ENCODE data around the gene SLK.
A peak's percentile ranks its signal among the peaks of the same experiment; 100 is the strongest.

Gene SLK

DNA sequence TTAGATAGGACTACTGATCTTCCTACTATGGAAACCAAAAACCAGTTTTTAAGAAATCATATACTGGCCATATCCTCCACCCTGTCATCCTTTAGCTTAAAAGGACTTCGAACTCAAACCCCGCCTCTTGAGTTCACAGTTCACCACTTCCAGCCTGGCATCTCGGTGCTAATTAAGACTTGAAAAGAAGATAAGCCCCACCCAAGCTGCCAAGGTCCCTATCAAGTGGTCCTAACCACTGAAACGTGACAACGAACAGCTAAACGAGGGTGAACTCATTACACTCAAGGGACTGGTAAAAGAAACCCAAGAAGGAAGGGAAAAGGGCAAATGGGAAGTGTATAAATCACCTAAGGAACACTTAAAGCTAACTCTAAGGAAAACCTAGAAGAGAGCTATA is 102.7 kb downstream of the SLK start:
- no peak for DNase-seq (ENCODE audit: low read depth)
- H3K4me3 ChIP-seq (ENCODE audit: low read length), result no peak overlapping the region
- TF ChIP-seq, protein P1, sequence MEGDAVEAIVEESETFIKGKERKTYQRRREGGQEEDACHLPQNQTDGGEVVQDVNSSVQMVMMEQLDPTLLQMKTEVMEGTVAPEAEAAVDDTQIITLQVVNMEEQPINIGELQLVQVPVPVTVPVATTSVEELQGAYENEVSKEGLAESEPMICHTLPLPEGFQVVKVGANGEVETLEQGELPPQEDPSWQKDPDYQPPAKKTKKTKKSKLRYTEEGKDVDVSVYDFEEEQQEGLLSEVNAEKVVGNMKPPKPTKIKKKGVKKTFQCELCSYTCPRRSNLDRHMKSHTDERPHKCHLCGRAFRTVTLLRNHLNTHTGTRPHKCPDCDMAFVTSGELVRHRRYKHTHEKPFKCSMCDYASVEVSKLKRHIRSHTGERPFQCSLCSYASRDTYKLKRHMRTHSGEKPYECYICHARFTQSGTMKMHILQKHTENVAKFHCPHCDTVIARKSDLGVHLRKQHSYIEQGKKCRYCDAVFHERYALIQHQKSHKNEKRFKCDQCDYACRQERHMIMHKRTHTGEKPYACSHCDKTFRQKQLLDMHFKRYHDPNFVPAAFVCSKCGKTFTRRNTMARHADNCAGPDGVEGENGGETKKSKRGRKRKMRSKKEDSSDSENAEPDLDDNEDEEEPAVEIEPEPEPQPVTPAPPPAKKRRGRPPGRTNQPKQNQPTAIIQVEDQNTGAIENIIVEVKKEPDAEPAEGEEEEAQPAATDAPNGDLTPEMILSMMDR (conservative IDR thresholded peaks at IDR 0.05; ENCODE audit: low read depth, low read length), result no peak

DNA sequence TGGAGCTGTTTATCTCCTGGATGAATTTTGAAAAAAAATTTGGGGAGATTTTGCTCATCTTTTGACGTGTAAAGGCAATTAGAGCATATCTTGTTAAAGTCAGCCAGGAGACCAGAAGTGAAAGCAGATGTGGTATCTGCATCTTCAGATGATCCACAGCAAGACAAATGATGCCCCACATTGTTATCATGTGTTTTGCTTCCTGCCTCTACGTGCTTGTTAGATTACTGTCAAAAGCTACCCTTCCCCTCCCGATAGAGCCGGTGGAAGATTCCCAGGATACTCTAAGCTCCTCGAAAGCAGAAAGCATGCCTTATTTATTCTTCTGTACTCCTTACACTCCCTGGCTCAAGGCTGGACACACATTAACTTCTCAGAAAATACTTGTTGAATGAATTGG is 105.8 kb downstream of the SLK start:
- DNase-seq (ENCODE audit: low read depth), result no peak
- no peak overlapping the region for H3K4me3 ChIP-seq (ENCODE audit: low read length)
- TF ChIP-seq, protein P1 (conservative IDR thresholded peaks at IDR 0.05; ENCODE audit: low read depth, low read length), result no peak

DNA sequence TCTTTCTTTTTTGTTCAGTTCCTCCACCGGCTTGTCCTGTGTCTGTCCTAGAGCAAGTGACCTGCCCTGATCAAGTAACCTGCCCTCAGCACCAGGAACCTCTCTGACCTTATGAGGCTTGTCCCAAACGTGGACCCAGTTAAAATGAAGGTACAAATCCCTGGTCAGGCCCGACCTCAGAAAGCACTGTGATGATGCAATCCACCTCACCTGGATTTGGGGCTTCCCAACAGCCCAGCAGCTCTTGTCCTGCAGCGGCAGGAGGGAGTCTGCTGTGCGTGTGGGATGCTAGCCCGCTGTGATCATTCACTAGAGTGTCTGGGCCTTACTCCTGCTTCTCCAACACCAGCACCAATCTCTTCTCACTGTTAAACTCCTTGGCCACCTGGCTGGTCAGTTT is 107.6 kb downstream of the SLK start:
- H3K4me3 ChIP-seq (ENCODE audit: low read length), result no peak overlapping the region
- TF ChIP-seq, protein P1 (conservative IDR thresholded peaks at IDR 0.05; ENCODE audit: low read depth, low read length), result no peak
- DNase-seq (ENCODE audit: low read depth), result no peak

DNA sequence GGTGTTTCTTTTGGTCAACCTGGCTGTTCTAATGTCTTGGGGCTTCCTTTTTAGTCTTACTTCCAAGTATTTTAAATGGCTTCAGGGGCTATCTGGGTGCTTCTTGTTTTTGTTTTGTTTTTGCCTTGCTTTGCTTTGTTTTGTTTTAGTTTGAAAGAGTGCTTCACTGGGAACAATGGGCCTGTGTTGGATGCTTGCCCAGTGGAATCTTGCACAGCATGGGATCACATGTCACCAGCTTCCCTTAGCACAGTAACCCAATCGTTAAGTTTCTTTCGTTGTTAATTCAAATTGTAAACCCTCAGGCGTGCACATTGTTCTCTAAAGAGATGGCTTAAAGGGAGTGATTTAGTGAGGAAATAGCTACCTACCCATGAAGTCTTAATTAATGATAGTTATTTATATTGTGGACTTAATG is 109.8 kb downstream of the SLK start:
- H3K4me3 ChIP-seq (ENCODE audit: low read length), result no peak overlapping the region
- TF ChIP-seq, protein P1 (conservative IDR thresholded peaks at IDR 0.05; ENCODE audit: low read depth, low read length), result no peak
- DNase-seq (ENCODE audit: low read depth), result peak; percentile 47

DNA sequence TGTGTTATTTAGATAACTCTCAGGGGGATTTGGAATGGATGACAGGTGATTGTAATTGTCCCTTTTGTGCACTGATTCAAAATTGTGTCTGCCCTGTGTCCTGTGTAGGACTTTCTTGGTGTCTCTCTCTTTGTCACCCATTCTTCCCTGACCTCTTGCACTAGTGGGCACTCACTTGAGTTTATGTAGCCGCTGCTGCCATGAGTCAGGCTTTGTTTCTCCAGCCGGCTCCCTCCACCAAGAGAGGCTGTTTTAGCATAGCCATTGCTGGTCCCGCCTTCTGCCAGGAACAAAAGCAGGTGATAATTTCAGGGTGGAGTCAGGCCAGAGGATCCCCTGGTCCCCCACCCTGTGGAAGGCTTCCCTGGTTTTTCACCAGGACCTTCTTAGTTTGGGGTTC is 110.3 kb downstream of the SLK start:
- DNase-seq (ENCODE audit: low read depth), result no peak
- no peak overlapping the region for H3K4me3 ChIP-seq (ENCODE audit: low read length)
- TF ChIP-seq, protein P1 (conservative IDR thresholded peaks at IDR 0.05; ENCODE audit: low read depth, low read length), result no peak

DNA sequence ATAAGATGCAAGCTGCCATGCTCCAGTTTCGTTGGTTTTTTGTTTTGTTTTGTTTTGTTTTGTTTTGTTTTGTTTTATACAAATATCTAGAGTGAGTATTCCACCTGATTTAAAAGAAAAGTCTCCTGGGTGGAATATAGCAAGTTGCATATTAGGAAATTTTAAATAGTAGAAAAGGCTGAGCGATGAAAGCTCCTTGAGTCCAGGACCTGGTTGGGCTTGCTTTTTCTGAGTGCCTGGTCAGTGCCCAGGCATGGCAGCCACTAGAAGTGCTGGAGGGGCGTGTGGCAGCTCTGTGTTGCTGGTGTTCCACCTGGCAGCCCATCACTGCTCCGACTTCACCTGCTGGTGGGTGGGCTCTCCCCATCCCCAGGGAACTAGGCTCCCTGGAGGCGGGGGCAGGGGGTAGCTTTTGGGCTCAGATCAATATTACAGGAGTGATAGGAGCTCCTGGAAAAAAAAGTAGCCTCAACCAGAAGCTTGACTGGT is 110.8 kb downstream of the SLK start:
- TF ChIP-seq, protein P1 (conservative IDR thresholded peaks at IDR 0.05; ENCODE audit: low read depth, low read length), result no peak
- H3K4me3 ChIP-seq (ENCODE audit: low read length), result no peak overlapping the region
- no peak for DNase-seq (ENCODE audit: low read depth)
